Measurements from ENCODE around the gene PRLH. TPM values are rescaled to one million over a fixed set of nuclear protein-coding genes. Genes with fewer than 3 reads are reported as not detected.

The PRLH gene
- polyA plus RNA-seq, 1 experiment: not detected

- no peak for TF ChIP-seq CTCF (IDR thresholded peaks at IDR 0.05; ENCODE audit: insufficient read depth, low read depth, low read length)
- Histone ChIP-seq H3K4me3 (ENCODE audit: low read depth, low read length) (no peak overlapping the region), H3K36me3 (ENCODE audit: control insufficient read depth, insufficient read depth, low read length) (peaks cover 12% of the 10 kb centered on the region), H3K27me3 (ENCODE audit: control insufficient read depth, insufficient read depth, low read length) (no peaks in the 10 kb centered on the region)
- no peak for DNase-seq (ENCODE audit: low read depth)
- ChIA-PET POLR2A (no interaction called here), CTCF (interaction anchor here (2.7 to 3.8 kb wide), 2 partner anchors 22 to 38 kb away, joined by 9 to 20 read pairs; no protein-coding TSS in a partner anchor)
Observed at GRCh38 chr2:237534380-237534779, 32.0 kb upstream of the PRLH start.

GRCh38 chr2:237535385-237536082, 30.8 kb upstream of the PRLH start:
- POLR2A ChIA-PET: no interaction called here

GRCh38 chr2:237536083-237536415, 30.3 kb upstream of the PRLH start:
- peaks cover 7% of the 10 kb centered on the region for H3K36me3 ChIP-seq (ENCODE audit: control insufficient read depth, insufficient read depth, low read length)
- H3K4me3 ChIP-seq (ENCODE audit: low read depth, low read length): no peak overlapping the region
- no peak for TF ChIP-seq CTCF (IDR thresholded peaks at IDR 0.05; ENCODE audit: insufficient read depth, low read depth, low read length)
- ChIA-PET CTCF (interaction anchor here (0.8 kb wide), 1 partner anchor 23 kb away, joined by 5 read pairs; no protein-coding TSS in a partner anchor), POLR2A (no interaction called here)
- no peaks in the 10 kb centered on the region for H3K27me3 ChIP-seq (ENCODE audit: control insufficient read depth, insufficient read depth, low read length)
- DNase-seq (ENCODE audit: low read depth): no peak

More at GRCh38 chr2:237535385-237536082, 30.8 kb upstream of the PRLH start:
- DNase-seq (ENCODE audit: low read depth): no peak
- H3K36me3 ChIP-seq (ENCODE audit: control insufficient read depth, insufficient read depth, low read length): peaks cover 7% of the 10 kb centered on the region
- no peak overlapping the region for H3K4me3 ChIP-seq (ENCODE audit: low read depth, low read length)
- no peaks in the 10 kb centered on the region for H3K27me3 ChIP-seq (ENCODE audit: control insufficient read depth, insufficient read depth, low read length)
- CTCF ChIA-PET: interaction anchor here (0.8 kb wide), 1 partner anchor 23 kb away, joined by 5 read pairs; no protein-coding TSS in a partner anchor
- no peak for TF ChIP-seq CTCF (IDR thresholded peaks at IDR 0.05; ENCODE audit: insufficient read depth, low read depth, low read length)

- no peak for TF ChIP-seq CTCF (IDR thresholded peaks at IDR 0.05; ENCODE audit: insufficient read depth, low read depth, low read length)
- Histone ChIP-seq H3K36me3 (ENCODE audit: control insufficient read depth, insufficient read depth, low read length) (peaks cover 7% of the 10 kb centered on the region), H3K27me3 (ENCODE audit: control insufficient read depth, insufficient read depth, low read length) (no peaks in the 10 kb centered on the region), H3K4me3 (ENCODE audit: low read depth, low read length) (no peak overlapping the region)
- no peak for DNase-seq (ENCODE audit: low read depth)
- ChIA-PET CTCF (interaction anchor here (1.4 kb wide), 1 partner anchor 35 kb away, joined by 4 read pairs; no protein-coding TSS in a partner anchor), POLR2A (no interaction called here)
Observed at GRCh38 chr2:237536617-237537016, 29.8 kb upstream of the PRLH start.

GRCh38 chr2:237538001-237538720, 28.2 kb upstream of the PRLH start:
- DNase-seq (ENCODE audit: low read depth): no peak

More at GRCh38 chr2:237538001-237538720, 28.2 kb upstream of the PRLH start:
- ChIA-PET CTCF (interaction anchor here (1.2 to 2.9 kb wide), 3 partner anchors 9 to 33 kb away, joined by 3 to 18 read pairs (median 10); no protein-coding TSS in a partner anchor), POLR2A (no interaction called here)
- H3K27me3 ChIP-seq (ENCODE audit: control insufficient read depth, insufficient read depth, low read length): no peaks in the 10 kb centered on the region
- no peak overlapping the region for H3K4me3 ChIP-seq (ENCODE audit: low read depth, low read length)
- peaks cover 6% of the 10 kb centered on the region for H3K36me3 ChIP-seq (ENCODE audit: control insufficient read depth, insufficient read depth, low read length)
- no peak for TF ChIP-seq CTCF (IDR thresholded peaks at IDR 0.05; ENCODE audit: insufficient read depth, low read depth, low read length)

Data from BJ (cell line).